GM03348 (cell line): Measurements from ENCODE around the gene PPT1.
"Not testable (repeated sequence)": the region's sequence is repeated elsewhere in the genome, so short reads cannot be mapped to it uniquely, and the experiment has no call there.

ENCODE experiments used
- DNase-seq: peaks from one replicate; pipeline ENCODE4 v3.0.0; 2012; ENCODE audit warnings: low spot score

Gene PPT1

DNA sequence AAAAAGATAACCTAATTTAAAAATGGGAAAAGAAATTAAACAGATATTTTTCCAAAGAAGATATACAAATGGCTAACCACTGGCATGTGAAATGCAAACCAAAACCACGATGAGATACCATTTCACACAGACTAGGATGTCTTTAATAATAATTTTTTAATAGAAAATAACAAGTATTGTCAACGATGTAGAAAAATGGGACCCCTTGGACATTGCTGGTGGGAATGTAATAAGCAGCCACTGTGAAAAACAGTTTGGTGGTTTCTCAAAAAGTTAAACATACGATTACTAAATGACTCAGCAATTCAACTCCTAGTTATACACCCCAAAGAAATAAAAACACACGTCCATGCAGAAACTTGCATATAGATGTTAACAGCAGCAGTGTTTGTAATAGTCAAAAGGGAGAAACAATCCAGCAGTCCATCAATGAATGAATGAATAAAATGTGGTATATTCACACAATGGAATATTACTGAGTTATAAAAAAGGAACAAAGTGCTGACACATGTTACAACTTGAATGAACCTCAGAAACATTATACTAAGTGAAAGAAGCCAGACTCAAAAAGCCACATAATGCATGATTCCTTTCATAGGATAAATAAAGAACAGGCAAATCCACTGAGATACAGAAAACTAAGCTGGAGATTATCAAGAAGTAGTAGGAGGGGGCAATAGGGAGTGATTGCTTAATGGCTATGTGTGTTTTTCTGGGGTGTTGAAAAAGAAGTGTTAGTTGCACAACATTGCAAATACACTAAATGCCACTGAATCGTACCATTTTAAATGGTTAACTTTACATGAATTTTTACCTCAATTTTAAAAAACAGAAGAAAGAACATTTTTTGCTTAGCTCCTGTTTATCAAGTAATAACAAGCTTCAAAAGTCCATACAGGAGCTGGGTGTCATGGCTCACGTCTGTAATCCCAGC lies 4.1 kb downstream of the PPT1 start:
- no peak for DNase-seq

DNA sequence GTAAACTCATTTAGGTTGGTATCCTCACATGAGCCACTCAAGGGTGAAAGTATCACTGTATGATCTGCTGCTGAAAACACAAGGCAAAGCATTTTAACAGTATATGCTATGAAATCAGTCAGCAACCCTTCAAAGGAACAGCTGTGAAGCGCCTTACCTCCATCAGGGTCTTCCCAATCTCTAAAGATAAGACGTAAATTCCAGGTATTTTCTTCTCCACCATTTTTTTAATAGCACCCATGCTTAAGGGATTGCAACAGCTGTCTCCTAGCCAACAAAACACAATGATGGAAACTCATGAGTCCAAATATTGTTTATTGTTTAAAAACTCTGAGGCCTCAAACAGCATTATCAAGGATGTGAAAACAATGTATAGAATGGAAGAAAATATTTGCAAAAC lies 4.8 kb downstream of the PPT1 start:
- DNase-seq: no peak

DNA sequence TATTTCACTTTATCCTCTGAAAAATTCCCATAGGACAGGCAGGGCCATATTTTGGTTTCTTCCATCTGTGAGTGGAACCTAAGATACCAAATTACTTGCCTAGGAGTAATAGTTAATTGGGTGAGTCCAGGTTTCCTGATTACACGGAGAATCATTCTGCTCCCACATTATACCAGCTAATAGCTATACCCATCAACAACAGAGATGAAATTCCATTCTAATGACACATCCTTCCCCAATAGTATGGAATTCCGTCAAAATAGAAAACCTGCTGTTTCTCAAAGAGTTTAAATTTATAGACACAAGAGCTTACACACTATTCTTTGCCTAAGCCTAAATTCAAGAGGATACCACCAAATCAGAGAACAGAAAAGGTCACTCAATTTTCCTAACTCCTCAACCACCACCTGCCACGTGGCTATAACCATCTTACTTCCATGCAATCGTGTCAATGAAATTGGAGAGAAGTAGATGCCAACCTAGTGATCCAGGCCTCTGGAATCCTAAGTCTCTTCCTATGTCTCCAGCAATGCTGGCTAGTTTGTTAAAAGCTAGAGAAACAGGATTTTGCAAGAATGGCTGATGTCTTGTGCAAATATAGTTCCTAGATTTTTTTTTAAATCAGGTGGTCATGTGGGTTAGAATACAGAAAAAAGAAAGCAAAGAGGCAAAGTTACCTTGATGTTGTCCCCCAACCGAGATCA lies 6.2 kb downstream of the PPT1 start:
- no peak for DNase-seq

GRCh38 chr1:40084750-40085149 lies 12.3 kb downstream of the PPT1 start:
- DNase-seq: not testable (repeated sequence)

DNA sequence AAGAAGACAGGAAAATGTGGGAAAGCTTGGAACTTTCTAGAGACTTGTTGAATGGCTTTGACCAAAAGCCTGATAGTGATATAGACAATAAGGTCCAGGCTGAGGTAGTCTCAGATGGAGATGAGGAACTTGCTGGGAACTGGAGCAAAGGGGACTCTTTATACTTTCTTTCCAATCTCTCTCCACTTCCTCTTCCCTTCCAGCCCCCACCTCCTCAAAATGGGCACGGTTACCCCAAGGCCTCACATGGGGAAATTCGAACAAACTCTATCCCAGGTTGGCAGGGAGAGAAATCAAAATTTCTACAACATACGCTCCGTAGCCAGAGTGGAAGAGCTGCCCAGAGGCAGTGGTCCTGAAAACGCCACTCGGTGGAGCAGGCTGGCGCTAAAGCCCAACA lies 15.2 kb downstream of the PPT1 start:
- DNase-seq: no peak

DNA sequence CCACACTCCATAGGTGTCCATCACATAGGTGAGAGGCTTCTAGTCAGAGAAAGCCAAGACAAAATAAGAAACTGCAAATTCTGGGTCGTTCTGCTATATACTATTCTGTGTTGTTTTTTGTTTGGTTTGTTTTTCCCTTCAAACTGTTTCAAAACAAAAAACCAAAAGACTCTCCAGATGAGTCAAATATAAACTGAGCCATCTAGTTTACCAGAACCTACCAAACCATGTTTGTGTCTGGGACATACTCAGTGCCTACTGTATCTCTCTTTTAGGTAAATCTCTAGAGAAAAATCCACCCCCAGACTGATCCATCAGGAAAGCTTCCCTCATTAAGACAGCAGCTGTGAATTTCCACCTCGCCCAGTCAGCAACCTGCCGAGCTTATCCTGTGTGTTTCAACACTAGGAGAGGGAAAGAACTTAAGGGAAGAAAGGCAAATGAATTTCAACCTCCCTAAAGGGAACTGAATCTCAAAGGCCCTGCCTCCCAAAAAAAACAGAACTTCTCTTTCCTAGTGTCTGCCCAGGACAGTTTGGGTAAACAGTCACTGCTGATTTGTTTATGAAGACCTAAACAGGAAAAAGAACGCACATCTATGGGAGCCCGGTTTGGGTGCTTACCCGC lies 17.2 kb downstream of the PPT1 start:
- DNase-seq: no peak

DNA sequence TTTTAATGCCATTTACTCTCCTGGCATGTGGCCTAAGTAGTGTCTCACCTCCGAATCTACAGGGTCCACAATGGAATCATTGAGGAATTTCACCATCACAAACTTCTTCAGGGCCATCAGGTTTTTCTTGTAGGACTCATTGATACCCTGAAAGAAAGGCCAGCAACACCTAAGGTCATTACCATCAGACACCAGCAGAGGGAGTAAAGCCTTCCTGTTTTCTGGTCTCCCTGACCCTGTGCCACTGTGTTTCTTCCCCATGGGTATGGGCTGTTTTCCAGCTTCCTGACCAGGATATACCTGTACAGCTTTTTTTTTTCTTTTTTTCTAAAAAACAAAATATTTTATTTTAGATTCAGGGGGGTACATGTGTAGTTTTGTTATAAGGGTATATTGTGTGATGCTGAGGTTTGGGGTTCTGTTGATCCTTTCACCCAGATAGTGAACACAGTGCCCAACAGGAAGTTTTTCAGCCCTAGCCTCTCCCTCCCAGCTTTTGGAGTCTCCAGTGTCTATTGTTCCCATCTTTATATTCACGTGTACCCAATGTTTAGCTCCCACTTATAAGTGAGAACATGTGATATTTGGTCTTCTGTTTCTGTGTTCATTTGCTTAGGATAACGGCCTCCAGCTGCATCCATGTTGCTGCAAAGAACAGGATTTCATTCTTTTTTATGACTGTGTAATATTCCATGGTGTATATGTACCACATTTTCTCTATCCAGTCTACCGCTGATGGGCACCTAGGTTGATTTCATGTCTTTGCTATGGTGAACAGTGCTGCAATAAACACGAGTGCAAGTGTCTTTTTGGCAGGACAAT lies 18.3 kb downstream of the PPT1 start:
- DNase-seq: peak; percentile 69

DNA sequence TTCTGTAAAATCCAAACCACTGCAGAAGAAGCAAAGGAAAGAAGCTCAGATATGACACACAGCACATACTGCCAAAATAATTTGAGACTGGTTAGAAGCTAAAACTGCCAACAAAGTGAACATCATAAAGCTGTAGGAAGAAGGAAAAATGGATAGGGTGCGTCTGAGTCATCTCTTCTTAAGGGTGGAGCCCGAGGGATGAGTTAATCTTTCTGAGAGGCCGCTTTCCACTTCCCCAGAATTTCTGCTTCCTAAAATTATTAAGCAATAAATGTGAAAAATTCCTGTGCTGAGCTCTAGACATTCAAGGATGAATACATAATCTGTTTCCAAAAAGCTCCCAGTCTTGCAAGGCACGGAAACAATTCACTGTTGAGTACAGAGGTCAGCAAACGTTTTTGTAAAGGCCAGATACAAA lies 20.1 kb downstream of the PPT1 start:
- peak; percentile 88 for DNase-seq

GRCh38 chr1:40075266-40075665 lies 21.8 kb downstream of the PPT1 start:
- DNase-seq: no peak

DNA sequence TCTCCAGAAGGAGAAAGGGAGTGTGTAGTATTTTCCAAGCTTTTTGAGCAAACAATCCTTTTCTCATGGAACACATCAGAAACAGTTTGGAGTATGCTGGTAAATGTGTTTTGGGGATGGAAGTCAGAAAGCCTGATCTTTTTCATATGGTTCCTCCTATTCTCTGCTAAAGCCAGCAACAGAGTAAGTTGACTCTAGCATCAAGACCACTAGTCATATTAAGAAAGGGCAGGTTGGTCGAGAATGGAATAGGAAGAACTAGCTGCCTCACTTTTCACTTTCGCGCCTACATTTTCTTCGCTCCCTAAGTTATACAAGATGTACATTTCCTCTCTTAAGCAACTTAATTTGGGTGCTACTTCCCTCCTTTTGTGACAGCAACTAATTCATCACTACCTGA lies 24.0 kb downstream of the PPT1 start:
- DNase-seq: no peak

GRCh38 chr1:40072142-40072541 lies 24.9 kb downstream of the PPT1 start:
- DNase-seq: no peak

GRCh38 chr1:40067851-40068250 lies 29.2 kb downstream of the PPT1 start:
- no peak for DNase-seq

DNA sequence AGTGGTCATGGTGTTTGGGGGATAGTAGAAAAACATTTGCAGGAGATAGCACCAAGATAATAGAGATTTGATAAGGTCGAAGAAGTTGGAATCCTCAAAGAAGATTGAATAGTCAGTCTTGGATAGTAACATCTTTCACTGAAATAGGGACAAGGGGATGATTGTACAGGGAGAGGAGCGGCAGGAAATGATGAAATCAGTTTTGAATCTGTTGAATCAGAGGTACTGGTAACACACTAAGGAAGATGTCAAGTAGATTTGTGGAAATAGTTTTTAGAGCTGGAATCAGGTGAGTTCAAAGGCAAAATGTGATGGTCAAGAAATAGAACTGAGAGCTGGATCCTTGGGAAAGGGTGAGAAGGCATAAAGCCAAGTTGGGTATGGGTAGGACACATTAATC lies 30.0 kb downstream of the PPT1 start:
- no peak for DNase-seq

DNA sequence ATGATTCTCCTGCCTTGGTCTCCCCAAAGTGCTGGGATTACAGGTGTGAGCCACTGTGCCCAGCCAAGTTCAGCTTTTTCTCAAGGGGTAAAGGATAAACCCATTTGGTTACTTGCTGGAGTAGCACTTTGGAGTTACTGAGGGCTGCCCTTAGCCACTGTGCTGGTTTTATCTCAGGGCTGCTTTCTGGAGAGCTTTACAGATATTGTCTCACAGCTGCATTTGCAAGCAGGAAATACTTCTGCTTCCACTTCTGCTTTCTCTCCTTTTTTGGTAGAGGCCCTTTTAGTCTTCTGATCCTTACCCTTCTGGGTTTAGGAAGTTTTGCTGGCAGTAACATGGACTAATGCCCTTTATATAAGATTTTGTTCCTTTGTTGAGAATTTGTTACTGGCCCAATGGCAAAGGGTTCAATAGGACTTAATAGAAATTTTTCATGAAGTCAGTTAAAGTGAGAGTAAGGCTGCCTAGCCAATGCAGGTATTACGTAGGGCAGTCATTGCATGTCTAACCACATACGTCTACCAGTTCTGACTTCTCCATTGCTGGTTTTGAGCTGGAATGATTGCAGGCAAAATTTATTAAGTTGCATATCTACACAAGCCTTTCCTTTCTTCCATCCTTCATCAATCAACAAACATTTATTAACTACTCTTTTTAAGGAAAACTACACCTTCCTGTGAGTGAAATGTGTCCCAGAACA lies 32.1 kb downstream of the PPT1 start:
- no peak for DNase-seq

- no peak for DNase-seq
These were observed 36.9 kb downstream of the PPT1 start for GRCh38 chr1:40059960-40060750.

DNA sequence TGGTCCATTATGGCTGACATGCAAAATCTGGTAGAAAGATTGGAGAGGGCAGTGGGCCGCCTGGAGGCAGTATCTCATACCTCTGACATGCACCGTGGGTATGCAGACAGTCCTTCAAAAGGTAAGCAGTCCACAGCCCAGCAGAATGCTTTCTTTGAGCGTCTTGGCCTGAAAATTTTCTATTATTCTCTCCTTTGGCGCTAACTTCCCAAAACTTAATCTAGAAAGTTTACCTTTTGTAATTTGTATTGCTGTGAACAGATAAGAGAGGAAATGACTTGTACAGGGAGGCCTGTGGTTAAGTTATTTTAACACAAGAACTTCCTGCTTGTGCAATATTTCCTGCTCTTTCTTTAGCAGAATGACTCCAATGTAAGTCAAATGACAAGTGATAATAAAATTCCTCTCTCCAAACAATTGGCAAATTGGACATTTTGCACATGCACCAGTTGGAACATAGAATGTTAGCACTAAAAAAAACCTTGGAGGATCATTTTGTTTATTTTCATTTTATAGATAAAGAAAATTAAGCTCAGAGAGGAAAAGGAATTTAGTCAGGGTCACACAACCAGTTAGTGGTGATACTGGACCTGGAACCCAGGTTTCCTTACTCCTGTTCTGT lies 37.6 kb downstream of the PPT1 start:
- DNase-seq: peak; percentile 33

DNA sequence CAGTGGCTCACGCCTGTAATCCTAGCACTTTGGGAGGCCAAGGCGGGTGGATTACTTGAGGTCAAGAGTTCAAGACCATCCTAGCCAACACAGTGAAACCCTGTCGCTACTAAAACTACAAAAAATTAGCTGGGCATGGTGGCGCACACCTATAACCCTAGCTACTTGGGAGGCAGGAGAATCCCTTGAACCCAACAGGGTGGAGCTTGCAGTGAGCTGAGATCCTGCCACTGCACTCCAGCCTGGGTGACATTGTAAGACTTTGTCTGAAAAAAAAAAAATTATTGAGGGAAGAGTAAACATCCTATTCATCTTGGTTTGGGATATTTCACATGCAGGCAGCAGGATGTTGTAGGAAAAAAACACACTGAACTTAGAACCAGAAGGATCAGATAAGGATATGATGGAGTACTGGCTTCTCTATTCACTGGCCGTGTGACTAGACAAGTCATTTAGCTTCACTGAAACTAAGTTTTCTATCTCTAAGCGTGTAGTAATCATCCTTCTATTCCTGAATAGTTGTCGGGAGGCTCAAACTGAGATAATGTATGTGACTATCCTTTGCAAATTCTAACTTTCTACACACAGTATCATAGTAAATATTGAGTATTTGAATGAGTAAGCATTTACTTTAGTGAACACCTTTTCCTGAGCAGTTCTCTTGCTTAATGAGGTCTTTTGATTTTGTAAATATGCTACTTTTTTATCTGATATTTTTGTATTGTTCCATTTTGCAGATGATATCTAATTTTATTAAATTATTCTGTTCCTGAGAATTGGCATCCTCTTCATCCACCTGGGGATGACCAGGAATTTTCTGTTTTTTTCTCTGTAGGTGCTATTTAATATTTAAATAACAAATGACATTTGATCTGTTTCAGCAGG lies 38.4 kb downstream of the PPT1 start:
- DNase-seq: no peak

- no peak for DNase-seq
These were observed 39.0 kb downstream of the PPT1 start for GRCh38 chr1:40058097-40058452.
